Measurements from ENCODE around the gene EIF4E1B. TPM values are rescaled to one million over a fixed set of nuclear protein-coding genes. Genes with fewer than 3 reads are reported as not detected.

The EIF4E1B gene
- total RNA-seq, 1 donor from 2014 or later: not detected

DNA sequence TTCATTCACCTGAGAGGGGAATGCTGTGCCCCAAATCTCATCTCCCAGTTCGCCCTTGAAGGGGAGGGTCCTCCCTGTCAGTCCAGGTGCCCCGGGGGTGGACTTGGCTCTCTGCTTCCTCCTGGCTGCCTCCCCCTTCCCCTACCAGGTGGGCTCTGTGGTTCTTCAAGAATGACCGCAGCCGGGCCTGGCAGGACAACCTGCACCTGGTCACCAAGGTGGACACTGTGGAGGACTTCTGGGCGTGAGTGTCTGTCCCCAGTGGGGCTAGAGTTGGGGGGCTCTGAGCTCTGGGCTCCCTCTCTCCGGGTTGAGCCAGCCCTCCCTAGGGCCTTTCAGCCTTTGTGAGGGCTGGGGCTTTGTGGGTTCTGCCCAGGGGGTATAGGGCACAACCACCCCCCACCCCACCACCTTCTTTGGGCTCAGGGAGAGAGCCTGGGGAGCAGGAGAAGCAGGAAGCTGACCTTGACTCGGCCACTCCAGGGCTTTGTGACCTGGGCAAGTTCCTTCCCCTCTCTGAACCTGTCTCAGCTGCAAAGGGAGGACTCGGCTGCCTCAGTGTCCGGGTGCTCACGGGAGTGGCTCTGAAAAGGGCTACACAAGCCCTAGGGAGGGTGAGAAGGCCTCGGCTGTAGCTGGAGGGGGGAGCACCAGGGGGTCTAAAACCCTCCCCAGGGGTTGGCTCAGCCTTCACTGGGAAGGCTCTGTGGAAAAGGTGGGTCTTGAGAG lies 13.2 kb downstream of the EIF4E1B start:
- Mint-ChIP-seq H3K36me3 (ENCODE audit: unreplicated experiment) (no peaks in the 10 kb centered on the region), H3K27ac (ENCODE audit: unreplicated experiment) (no peak overlapping the region), H3K27me3 (ENCODE audit: unreplicated experiment) (no peaks in the 10 kb centered on the region), H3K4me1 (ENCODE audit: unreplicated experiment) (peaks cover 16% of the 10 kb centered on the region), H3K4me3 (ENCODE audit: unreplicated experiment) (no peak overlapping the region), H3K9me3 (ENCODE audit: unreplicated experiment) (no peaks in the 10 kb centered on the region)
- DNase-seq (ENCODE audit: extremely low spot score, unreplicated experiment): no peak
- TF ChIP-seq, protein P1, sequence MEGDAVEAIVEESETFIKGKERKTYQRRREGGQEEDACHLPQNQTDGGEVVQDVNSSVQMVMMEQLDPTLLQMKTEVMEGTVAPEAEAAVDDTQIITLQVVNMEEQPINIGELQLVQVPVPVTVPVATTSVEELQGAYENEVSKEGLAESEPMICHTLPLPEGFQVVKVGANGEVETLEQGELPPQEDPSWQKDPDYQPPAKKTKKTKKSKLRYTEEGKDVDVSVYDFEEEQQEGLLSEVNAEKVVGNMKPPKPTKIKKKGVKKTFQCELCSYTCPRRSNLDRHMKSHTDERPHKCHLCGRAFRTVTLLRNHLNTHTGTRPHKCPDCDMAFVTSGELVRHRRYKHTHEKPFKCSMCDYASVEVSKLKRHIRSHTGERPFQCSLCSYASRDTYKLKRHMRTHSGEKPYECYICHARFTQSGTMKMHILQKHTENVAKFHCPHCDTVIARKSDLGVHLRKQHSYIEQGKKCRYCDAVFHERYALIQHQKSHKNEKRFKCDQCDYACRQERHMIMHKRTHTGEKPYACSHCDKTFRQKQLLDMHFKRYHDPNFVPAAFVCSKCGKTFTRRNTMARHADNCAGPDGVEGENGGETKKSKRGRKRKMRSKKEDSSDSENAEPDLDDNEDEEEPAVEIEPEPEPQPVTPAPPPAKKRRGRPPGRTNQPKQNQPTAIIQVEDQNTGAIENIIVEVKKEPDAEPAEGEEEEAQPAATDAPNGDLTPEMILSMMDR (IDR thresholded peaks at IDR 0.05): no peak

DNA sequence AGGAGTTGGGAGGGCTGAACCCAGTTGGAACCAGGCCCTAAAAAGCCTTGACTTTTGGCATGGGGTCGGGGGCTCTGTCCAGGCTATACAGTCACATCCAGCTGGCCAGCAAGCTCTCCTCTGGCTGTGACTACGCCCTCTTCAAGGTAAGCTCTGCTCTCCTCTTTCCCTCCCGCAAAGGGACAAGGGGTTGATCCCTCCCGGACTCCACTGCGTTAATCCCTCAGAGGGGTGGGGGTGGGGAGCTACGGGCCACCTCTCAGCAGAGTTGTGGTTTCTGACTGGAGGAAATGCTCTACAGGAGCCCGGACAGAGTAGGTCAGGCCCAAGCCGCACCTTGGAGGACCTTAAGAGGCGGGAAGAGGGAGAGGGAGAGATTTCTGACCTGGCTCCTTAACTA lies 13.8 kb downstream of the EIF4E1B start:
- Mint-ChIP-seq H3K27ac (ENCODE audit: unreplicated experiment) (no peak overlapping the region), H3K9me3 (ENCODE audit: unreplicated experiment) (no peaks in the 10 kb centered on the region), H3K4me3 (ENCODE audit: unreplicated experiment) (no peak overlapping the region), H3K36me3 (ENCODE audit: unreplicated experiment) (no peaks in the 10 kb centered on the region), H3K27me3 (ENCODE audit: unreplicated experiment) (no peaks in the 10 kb centered on the region), H3K4me1 (ENCODE audit: unreplicated experiment) (peaks cover 21% of the 10 kb centered on the region)
- TF ChIP-seq, protein P1 (IDR thresholded peaks at IDR 0.05): no peak
- DNase-seq (ENCODE audit: extremely low spot score, unreplicated experiment): no peak

DNA sequence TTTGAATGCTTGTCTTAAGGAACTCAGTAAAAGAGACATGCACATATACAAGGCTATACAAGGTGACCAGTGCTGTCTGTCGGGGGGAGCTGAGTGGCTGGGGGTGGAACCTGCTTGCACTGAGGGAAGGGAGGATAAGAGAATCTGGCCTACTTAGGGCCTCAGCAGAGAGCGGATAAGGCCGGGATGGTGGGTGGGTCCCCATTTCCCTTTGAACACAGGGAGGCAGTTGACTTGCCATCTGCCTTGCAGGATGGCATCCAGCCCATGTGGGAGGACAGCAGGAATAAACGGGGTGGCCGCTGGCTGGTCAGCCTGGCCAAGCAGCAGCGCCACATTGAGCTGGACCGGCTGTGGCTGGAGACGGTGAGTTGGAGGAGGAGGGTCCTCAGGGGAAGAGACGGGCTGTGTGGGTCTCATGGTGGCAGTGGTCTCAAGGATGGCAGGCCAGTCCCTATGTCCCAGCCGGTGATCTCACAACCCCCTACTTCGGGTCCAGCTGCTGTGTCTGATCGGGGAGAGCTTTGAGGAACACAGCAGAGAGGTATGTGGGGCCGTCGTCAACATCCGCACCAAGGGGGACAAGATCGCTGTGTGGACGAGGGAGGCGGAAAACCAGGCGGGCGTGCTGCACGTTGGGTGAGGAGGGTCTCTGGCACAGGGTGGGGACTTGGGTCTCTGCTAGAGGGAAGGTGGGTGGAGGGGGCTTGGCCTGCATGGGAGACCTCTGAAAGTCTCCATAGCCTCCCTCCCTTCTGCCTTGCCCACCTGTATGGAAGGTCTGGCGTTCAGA lies 14.6 kb downstream of the EIF4E1B start:
- Mint-ChIP-seq H3K4me3 (ENCODE audit: unreplicated experiment) (no peak overlapping the region), H3K27me3 (ENCODE audit: unreplicated experiment) (no peaks in the 10 kb centered on the region), H3K27ac (ENCODE audit: unreplicated experiment) (no peak overlapping the region), H3K9me3 (ENCODE audit: unreplicated experiment) (no peaks in the 10 kb centered on the region), H3K4me1 (ENCODE audit: unreplicated experiment) (peaks cover 25% of the 10 kb centered on the region), H3K36me3 (ENCODE audit: unreplicated experiment) (no peaks in the 10 kb centered on the region)
- no peak for DNase-seq (ENCODE audit: extremely low spot score, unreplicated experiment)
- TF ChIP-seq, protein P1 (IDR thresholded peaks at IDR 0.05): no peak

DNA sequence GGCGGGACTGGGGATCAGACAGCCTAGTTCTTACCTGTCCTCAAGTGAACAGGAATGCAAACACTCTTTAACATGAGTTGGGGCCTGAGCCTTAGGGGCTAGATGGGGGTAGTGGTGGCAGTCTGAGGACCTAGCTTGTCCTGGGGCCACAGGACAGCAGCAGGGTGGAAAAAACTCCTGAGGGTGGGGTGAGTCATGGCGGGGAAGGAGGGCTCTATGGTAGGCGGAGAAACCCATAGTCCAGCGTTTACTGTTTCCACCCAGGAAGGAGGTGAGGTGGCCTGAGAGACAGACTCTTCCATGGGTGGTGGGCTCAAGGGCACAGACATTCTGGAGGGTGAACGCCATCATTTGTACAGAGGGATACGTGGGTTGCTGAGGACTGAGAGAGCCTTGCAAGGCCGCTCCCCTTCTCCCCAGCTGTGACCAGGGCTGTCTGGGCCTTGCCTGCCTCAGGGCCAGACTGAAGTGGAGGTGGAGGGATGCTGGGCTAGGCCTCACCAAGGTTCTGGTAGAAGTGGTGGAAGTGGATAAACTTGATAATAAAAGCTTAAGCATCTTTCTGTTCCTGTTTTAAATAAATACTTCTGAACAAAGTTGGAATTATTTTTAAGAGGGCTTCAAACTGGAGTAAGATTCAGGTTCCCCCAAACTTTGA lies 15.7 kb downstream of the EIF4E1B start:
- H3K27me3 Mint-ChIP-seq (ENCODE audit: unreplicated experiment): no peaks in the 10 kb centered on the region
- H3K27ac Mint-ChIP-seq (ENCODE audit: unreplicated experiment): peak overlapping the region; percentile 93
- TF ChIP-seq, protein P1 (IDR thresholded peaks at IDR 0.05): no peak
- no peaks in the 10 kb centered on the region for H3K9me3 Mint-ChIP-seq (ENCODE audit: unreplicated experiment)
- no peaks in the 10 kb centered on the region for H3K36me3 Mint-ChIP-seq (ENCODE audit: unreplicated experiment)
- no peak for DNase-seq (ENCODE audit: extremely low spot score, unreplicated experiment)
- peak overlapping the region; percentile 18 for H3K4me3 Mint-ChIP-seq (ENCODE audit: unreplicated experiment)
- peaks cover 25% of the 10 kb centered on the region for H3K4me1 Mint-ChIP-seq (ENCODE audit: unreplicated experiment)

DNA sequence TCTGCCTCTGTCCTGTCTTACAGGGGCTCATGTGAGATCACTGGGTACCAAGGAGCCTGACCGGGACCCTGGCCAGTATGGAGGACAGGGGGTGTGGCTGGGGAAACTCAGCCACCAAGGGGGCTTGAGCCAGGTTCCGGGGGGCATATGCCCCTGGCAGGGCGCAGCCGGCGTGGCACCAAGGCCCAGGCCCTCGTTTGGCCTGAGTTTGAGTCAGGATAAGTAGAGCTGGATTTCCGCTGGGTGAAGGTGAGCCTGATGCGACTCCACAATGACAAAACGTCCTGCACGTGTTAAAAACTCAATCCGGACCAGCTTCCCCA lies 16.2 kb downstream of the EIF4E1B start:
- no peak for DNase-seq (ENCODE audit: extremely low spot score, unreplicated experiment)
- TF ChIP-seq, protein P1 (IDR thresholded peaks at IDR 0.05): no peak
- no peaks in the 10 kb centered on the region for H3K36me3 Mint-ChIP-seq (ENCODE audit: unreplicated experiment)
- no peaks in the 10 kb centered on the region for H3K9me3 Mint-ChIP-seq (ENCODE audit: unreplicated experiment)
- peak overlapping the region; percentile 93 for H3K27ac Mint-ChIP-seq (ENCODE audit: unreplicated experiment)
- peak overlapping the region; percentile 79 for H3K4me3 Mint-ChIP-seq (ENCODE audit: unreplicated experiment)
- H3K27me3 Mint-ChIP-seq (ENCODE audit: unreplicated experiment): no peaks in the 10 kb centered on the region
- H3K4me1 Mint-ChIP-seq (ENCODE audit: unreplicated experiment): peaks cover 25% of the 10 kb centered on the region

All from osteocyte (in vitro differentiated cells).